ENCODE data around the gene COL25A1.

COL25A1 gene

DNA sequence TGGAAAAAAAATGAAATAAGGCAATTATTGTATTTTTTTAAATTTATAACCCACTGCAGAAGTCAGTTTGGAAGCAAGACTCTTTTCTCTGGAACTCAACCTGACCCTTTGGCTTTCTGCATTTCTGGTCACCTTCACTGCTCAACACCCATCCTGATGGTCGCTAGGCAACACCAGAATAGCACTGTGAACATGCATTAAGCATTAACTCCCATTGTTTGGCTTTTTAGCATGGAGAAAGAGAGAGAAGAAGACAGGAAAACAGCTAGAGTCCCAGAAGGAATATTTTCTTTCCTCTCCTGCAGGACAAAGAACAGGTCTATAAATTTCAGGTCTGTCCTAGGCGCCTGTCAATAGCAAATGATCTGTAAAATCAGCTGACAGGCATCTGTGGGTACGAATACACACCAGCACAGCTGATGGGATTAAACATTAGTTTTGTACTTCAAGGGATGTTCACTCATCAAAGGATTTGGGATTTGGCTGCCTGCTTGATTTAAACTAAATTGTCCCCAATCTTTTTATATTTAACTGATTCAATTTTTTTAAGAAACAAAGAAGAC is 402.4 kb downstream of the COL25A1 start:
- no peak overlapping the region for H3K4me3 ChIP-seq (ENCODE audit: low read depth, low read length)
- no peak overlapping the region for H3K27ac ChIP-seq (ENCODE audit: low read depth, low read length)
- no peak overlapping the region for H2AFZ ChIP-seq (ENCODE audit: low read length, unreplicated experiment)
- no peaks in the 10 kb centered on the region for H3K27me3 ChIP-seq (ENCODE audit: insufficient read depth, low read length)
- peaks cover 6% of the 10 kb centered on the region for H3K4me1 ChIP-seq (ENCODE audit: control insufficient read depth, insufficient read depth, low read length, unreplicated experiment)
- no peaks in the 10 kb centered on the region for H3K36me3 ChIP-seq (ENCODE audit: insufficient read depth, low read length)
- no peaks in the 10 kb centered on the region for H3K79me2 ChIP-seq (ENCODE audit: control insufficient read depth, insufficient read depth, low read length, unreplicated experiment)

DNA sequence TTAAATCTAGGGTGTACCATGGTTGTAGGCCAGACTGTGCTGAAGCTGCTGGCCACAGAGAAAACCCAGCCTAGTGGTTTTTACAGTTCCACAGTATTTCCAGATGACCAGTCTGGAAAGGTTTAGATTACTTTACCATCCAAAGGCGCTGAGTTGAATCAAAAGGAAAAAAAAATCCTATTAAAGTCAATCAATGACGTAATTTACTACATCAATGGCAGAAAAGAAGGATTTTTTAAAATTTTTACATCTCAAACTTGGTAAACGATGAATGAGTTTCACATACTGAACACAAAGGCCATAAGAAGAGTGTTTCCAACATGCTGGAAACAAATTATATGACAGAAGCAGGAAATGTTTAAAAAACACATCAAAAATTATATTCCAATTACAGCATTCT is 409.0 kb downstream of the COL25A1 start:
- H3K79me2 ChIP-seq (ENCODE audit: control insufficient read depth, insufficient read depth, low read length, unreplicated experiment): no peaks in the 10 kb centered on the region
- no peak overlapping the region for H3K4me3 ChIP-seq (ENCODE audit: low read depth, low read length)
- no peak overlapping the region for H2AFZ ChIP-seq (ENCODE audit: low read length, unreplicated experiment)
- H3K27me3 ChIP-seq (ENCODE audit: insufficient read depth, low read length): no peaks in the 10 kb centered on the region
- H3K4me1 ChIP-seq (ENCODE audit: control insufficient read depth, insufficient read depth, low read length, unreplicated experiment): no peaks in the 10 kb centered on the region
- H3K27ac ChIP-seq (ENCODE audit: low read depth, low read length): no peak overlapping the region
- no peaks in the 10 kb centered on the region for H3K36me3 ChIP-seq (ENCODE audit: insufficient read depth, low read length)

DNA sequence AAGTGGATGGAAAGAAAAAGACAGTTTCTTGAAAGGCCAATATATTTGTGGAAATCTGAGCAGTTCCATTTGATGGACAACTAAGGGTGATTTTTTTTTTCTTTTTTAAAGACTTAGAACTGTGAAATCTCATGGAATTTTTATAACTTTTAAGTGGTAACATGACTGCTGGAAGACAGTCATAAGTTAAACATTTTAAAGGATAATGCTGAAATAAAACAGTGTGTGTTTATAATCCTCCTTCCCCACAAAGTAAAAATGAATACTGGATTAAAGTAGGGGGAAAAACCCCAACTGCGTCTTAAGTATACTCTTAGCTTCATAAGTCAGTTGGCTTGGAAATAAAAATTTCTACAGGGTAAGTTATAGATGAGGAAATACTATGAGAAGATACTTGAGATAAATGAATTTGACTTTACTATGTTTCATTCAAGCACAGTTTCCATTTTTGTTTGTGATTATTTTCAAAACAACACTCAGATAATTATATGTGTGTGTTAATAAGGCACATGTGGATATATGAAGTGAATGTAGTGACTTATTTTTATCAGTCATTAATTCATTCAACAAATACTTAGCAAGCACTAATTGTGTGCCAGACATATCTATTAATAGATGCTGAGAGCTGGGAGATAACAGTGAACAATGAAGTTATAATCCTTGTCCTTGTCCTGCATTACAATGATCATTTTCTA is 410.4 kb downstream of the COL25A1 start:
- Histone ChIP-seq H3K4me3 (ENCODE audit: low read depth, low read length) (no peak overlapping the region), H3K79me2 (ENCODE audit: control insufficient read depth, insufficient read depth, low read length, unreplicated experiment) (no peaks in the 10 kb centered on the region), H3K27ac (ENCODE audit: low read depth, low read length) (no peak overlapping the region), H2AFZ (ENCODE audit: low read length, unreplicated experiment) (no peak overlapping the region), H3K27me3 (ENCODE audit: insufficient read depth, low read length) (no peaks in the 10 kb centered on the region), H3K4me1 (ENCODE audit: control insufficient read depth, insufficient read depth, low read length, unreplicated experiment) (no peaks in the 10 kb centered on the region), H3K36me3 (ENCODE audit: insufficient read depth, low read length) (no peaks in the 10 kb centered on the region)

DNA sequence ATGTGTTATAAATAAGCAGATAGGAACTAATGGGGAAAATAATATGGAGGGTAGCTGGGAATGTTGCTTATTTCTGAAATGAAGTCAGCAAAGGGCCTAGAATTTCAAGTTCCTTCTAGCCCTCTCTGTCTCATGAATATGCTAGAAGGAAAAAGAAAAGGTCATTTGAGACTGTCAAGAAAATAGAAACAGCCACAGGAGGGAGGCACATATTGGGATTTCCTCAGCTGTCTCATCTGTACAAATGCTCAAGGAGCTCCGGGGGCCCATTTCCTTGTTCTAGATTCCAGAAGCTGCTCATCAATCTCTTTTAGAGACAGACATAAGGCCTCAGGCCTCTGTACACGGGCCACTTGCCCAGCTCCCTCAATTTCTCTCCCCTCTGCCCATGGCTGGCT is 412.0 kb downstream of the COL25A1 start:
- Histone ChIP-seq H3K27me3 (ENCODE audit: insufficient read depth, low read length) (no peaks in the 10 kb centered on the region), H3K4me3 (ENCODE audit: low read depth, low read length) (no peak overlapping the region), H3K36me3 (ENCODE audit: insufficient read depth, low read length) (no peaks in the 10 kb centered on the region), H3K27ac (ENCODE audit: low read depth, low read length) (no peak overlapping the region), H3K4me1 (ENCODE audit: control insufficient read depth, insufficient read depth, low read length, unreplicated experiment) (peaks cover 3% of the 10 kb centered on the region), H3K79me2 (ENCODE audit: control insufficient read depth, insufficient read depth, low read length, unreplicated experiment) (no peaks in the 10 kb centered on the region), H2AFZ (ENCODE audit: low read length, unreplicated experiment) (no peak overlapping the region)

DNA sequence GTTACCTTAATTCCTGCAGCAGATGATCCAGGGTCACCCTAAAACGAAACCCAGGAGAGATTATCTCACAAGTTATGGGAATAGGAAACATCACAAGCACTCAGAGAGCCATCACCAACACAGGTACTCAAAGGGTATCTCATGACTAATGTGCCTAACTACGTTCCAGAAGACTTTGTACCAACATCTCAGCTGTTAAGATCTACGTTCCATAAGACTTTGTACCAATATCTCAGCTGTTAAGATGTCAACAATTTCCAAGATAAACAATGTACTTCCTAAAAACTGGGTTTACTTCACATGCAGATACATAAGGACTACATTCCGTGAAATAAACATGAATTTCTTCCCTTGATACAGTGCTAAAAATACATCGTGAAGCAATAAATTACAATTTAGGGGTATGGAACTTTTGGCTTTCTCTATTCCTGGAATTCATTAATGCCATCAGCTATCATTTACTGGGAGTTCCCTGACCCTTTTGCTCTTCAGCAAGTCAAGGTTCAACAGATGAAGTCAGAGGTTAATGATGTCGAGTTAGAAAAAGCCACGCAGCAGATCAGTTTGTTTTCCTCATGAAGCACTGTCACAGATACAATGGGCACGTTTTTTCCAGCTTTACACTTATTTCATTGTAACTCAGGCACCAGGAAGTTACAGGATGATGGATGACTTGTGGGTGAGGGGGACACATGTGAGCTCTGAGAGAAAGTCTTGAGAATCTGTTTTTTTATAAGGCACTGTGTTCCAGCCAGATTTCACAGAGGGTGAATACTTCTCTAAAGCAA is 412.6 kb downstream of the COL25A1 start:
- no peak overlapping the region for H3K4me3 ChIP-seq (ENCODE audit: low read depth, low read length)
- H3K79me2 ChIP-seq (ENCODE audit: control insufficient read depth, insufficient read depth, low read length, unreplicated experiment): no peaks in the 10 kb centered on the region
- H3K27me3 ChIP-seq (ENCODE audit: insufficient read depth, low read length): no peaks in the 10 kb centered on the region
- no peak overlapping the region for H3K27ac ChIP-seq (ENCODE audit: low read depth, low read length)
- H3K36me3 ChIP-seq (ENCODE audit: insufficient read depth, low read length): no peaks in the 10 kb centered on the region
- H2AFZ ChIP-seq (ENCODE audit: low read length, unreplicated experiment): no peak overlapping the region
- peaks cover 9% of the 10 kb centered on the region for H3K4me1 ChIP-seq (ENCODE audit: control insufficient read depth, insufficient read depth, low read length, unreplicated experiment)

DNA sequence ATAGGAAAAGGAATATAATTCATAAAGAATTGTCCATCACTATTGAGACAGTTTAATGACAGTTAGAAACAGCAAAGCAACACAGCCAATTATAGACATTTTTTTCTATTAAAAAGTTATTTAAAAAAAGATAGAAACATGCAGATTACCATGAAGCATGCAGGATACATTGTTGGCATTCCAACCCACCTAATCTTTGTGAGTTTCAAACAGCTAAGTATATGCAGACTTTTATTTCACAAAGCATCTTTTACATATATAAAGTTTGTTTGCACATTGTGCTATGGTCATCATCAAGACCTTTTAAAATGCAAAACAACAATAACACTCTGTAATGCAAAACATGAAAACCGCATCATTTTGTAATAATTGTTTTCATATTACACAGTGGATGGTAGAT is 413.7 kb downstream of the COL25A1 start:
- H3K4me1 ChIP-seq (ENCODE audit: control insufficient read depth, insufficient read depth, low read length, unreplicated experiment): peaks cover 13% of the 10 kb centered on the region
- H3K27ac ChIP-seq (ENCODE audit: low read depth, low read length): no peak overlapping the region
- H2AFZ ChIP-seq (ENCODE audit: low read length, unreplicated experiment): no peak overlapping the region

DNA sequence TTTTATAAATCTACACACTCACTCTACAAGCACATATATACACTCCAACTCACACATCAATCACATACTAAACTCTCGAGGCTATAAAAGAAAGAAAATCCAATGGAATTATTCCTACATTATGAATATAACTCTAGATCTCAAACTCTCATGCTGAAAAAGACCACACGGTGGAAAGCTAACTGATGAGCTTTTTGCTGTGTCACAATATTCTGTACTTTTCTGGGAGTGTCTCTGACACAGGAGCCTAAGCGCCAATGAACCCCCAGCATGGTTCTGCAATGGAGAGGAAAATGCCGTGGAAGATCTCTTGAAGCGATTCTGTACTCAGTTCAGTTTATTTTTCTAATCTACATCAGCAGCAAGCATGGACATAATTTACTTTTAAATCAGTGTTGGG is 415.4 kb downstream of the COL25A1 start:
- Histone ChIP-seq H3K27me3 (ENCODE audit: insufficient read depth, low read length) (no peaks in the 10 kb centered on the region), H2AFZ (ENCODE audit: low read length, unreplicated experiment) (peak overlapping the region; percentile 24), H3K27ac (ENCODE audit: low read depth, low read length) (no peak overlapping the region), H3K36me3 (ENCODE audit: insufficient read depth, low read length) (no peaks in the 10 kb centered on the region), H3K4me3 (ENCODE audit: low read depth, low read length) (no peak overlapping the region), H3K79me2 (ENCODE audit: control insufficient read depth, insufficient read depth, low read length, unreplicated experiment) (no peaks in the 10 kb centered on the region), H3K4me1 (ENCODE audit: control insufficient read depth, insufficient read depth, low read length, unreplicated experiment) (peaks cover 13% of the 10 kb centered on the region)

More for the DNA sequence above, 413.7 kb downstream of the COL25A1 start:
- Histone ChIP-seq H3K27me3 (ENCODE audit: insufficient read depth, low read length) (no peaks in the 10 kb centered on the region), H3K79me2 (ENCODE audit: control insufficient read depth, insufficient read depth, low read length, unreplicated experiment) (no peaks in the 10 kb centered on the region), H3K36me3 (ENCODE audit: insufficient read depth, low read length) (no peaks in the 10 kb centered on the region), H3K4me3 (ENCODE audit: low read depth, low read length) (no peak overlapping the region)

DNA sequence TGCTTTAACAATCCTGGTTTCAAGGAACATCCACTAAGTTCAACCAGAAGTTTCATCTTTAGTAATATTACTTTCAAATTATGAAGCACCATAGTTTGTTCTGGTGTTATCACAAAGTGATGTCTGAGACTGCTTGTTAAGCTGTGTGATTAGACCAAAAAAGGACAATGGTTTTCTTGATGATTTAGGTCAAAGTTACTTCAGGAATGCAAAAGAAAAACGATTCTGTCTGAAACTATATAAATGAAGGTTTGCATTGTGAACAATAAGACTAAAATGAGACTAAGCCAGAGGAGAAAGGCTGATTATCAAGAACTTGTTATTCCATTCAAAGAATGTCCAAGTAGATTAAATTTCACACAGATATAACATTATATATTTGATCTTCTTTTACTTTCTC is 417.2 kb downstream of the COL25A1 start:
- Histone ChIP-seq H3K36me3 (ENCODE audit: insufficient read depth, low read length) (no peaks in the 10 kb centered on the region), H2AFZ (ENCODE audit: low read length, unreplicated experiment) (peak overlapping the region; percentile 96), H3K27me3 (ENCODE audit: insufficient read depth, low read length) (no peaks in the 10 kb centered on the region), H3K4me3 (ENCODE audit: low read depth, low read length) (peak overlapping the region; percentile 55), H3K27ac (ENCODE audit: low read depth, low read length) (0 out of 2 replicates have a peak overlapping the region, but pooled peaks have one; percentile 10), H3K4me1 (ENCODE audit: control insufficient read depth, insufficient read depth, low read length, unreplicated experiment) (peaks cover 13% of the 10 kb centered on the region), H3K79me2 (ENCODE audit: control insufficient read depth, insufficient read depth, low read length, unreplicated experiment) (no peaks in the 10 kb centered on the region)

DNA sequence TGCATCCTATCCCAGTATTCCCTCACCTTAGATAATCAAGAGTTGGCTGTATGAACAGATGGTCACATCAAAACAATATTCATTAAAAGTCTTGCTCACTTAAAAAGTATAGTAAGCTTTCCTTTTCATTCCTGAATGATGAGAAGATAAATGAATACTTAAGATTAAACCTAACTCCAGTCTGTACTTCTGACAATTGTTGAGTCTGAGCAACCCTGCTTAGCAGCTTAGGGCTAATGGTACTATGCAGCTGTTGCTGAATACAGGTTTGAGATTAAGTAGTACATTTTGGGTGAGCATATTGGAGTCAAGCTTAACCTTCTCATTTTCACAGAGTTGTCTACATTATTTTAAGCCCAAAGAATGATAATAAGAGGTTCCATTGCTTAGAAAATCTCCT is 417.9 kb downstream of the COL25A1 start:
- Histone ChIP-seq H3K27me3 (ENCODE audit: insufficient read depth, low read length) (no peaks in the 10 kb centered on the region), H2AFZ (ENCODE audit: low read length, unreplicated experiment) (peak overlapping the region; percentile 96)

DNA sequence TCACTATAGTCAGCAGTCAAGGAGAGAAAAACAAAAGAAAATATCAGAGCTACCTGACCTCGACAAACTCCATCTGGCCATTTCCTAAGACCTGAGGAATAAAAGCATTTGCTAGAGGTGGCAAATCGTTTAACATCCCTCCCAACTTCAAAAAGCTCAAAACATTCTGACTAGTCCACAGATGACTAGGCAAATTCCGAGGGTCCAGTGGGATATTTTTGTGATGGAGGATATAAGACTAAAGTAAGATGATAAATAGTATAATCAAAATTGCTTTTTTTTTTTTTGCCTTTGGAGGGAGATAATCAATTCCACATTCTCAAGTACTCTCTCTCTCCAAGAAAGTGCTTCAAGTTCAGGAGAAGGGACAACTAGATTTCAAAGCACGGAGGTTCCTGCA is 420.5 kb downstream of the COL25A1 start:
- H3K4me3 ChIP-seq (ENCODE audit: low read depth, low read length): no peak overlapping the region
- no peak overlapping the region for H3K27ac ChIP-seq (ENCODE audit: low read depth, low read length)
- H3K4me1 ChIP-seq (ENCODE audit: control insufficient read depth, insufficient read depth, low read length, unreplicated experiment): peaks cover 13% of the 10 kb centered on the region
- H2AFZ ChIP-seq (ENCODE audit: low read length, unreplicated experiment): no peak overlapping the region
- H3K36me3 ChIP-seq (ENCODE audit: insufficient read depth, low read length): no peaks in the 10 kb centered on the region
- H3K27me3 ChIP-seq (ENCODE audit: insufficient read depth, low read length): no peaks in the 10 kb centered on the region
- H3K79me2 ChIP-seq (ENCODE audit: control insufficient read depth, insufficient read depth, low read length, unreplicated experiment): no peaks in the 10 kb centered on the region

More for the DNA sequence above, 417.9 kb downstream of the COL25A1 start:
- no peaks in the 10 kb centered on the region for H3K36me3 ChIP-seq (ENCODE audit: insufficient read depth, low read length)
- no peaks in the 10 kb centered on the region for H3K79me2 ChIP-seq (ENCODE audit: control insufficient read depth, insufficient read depth, low read length, unreplicated experiment)
- H3K27ac ChIP-seq (ENCODE audit: low read depth, low read length): no peak overlapping the region
- peaks cover 13% of the 10 kb centered on the region for H3K4me1 ChIP-seq (ENCODE audit: control insufficient read depth, insufficient read depth, low read length, unreplicated experiment)
- H3K4me3 ChIP-seq (ENCODE audit: low read depth, low read length): peak overlapping the region; percentile 55
